ENCODE data around the gene KRTAP12-1.

GRCh38 chr21:44681861-44682579, at the start of gene KRTAP12-1:
- TF ChIP-seq CTCF (IDR thresholded peaks at IDR 0.05; ENCODE audit: poor library complexity) (no peak), EZH2 (IDR thresholded peaks at IDR 0.05; ENCODE audit: borderline replicate concordance) (no peak)
